NB4 (cell line): Measurements from ENCODE around the gene AP5B1.

Experiments
- DNase-seq: peaks from one replicate; pipeline ENCODE4 v3.0.0; 2010; ENCODE audit warnings: low read depth
- H3K4me3 ChIP-seq: one replicate; pipeline ENCODE4 v1.5.1; 2011; ENCODE audit warnings: mild to moderate bottlenecking, low read depth, low read length, moderate library complexity
- MYC ChIP-seq: IDR thresholded peaks from 2 replicates; pipeline ENCODE4 v1.6.1; 2011; ENCODE audit warnings: low read depth, low read length
- POLR2A ChIP-seq: IDR thresholded peaks from 2 replicates; pipeline ENCODE4 v1.6.1; 2011; ENCODE audit warnings: mild to moderate bottlenecking; ENCODE audit not compliant: insufficient read length; ENCODE audit errors: extremely low read depth
- TF ChIP-seq, protein P1 (sequence below): IDR thresholded peaks from one replicate; pipeline ENCODE4 v1.5.1; 2012; ENCODE audit warnings: low read depth, low read length
- TF ChIP-seq, protein P2 (sequence below): IDR thresholded peaks from 2 replicates; pipeline ENCODE4 v1.6.1; 2011; ENCODE audit warnings: low read depth, low read length

AP5B1 gene

DNA sequence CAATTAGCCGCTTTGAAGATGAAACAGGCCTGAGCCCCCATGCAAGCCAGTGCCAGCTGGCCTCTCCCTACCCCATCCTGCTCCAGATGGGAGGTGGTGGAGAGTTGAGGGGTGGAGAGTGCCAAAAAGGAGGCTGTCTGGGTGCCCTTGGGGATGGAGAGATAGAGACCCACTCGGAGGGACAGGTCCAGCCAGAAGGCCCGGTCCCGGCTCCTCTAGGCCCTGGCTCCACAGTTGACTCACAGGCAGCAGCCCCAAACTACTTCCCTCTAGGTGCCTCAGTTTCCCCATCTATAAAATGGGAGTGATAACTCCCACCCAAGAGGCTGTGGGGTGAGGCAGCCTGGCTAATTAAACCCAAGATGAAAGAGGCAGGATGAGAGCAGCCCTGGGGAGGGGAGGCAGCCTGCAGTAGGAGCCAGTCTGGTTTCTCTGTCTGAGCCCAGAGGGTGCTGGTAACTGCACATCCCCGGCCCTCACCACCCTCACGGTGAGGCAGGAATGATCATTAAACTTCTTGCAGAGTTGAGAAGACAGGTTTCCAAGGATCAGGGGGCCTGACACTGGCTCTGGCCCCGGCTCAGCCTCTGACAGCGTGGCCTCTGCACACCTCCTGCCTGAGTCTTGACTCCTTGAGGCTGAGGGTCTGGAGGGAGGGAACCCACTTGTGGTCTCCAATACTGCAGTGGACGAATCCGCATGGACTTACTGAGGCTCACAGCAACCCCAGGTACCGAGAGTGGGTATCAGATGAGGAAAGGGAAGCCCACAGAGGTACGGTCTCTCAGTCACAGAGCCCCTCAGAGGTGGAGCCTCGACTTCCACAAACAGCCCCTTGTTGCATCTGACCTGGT lies 1.4 kb upstream of the AP5B1 start:
- no peak overlapping the region for H3K4me3 ChIP-seq
- TF ChIP-seq POLR2A: no peak
- TF ChIP-seq, protein P1, sequence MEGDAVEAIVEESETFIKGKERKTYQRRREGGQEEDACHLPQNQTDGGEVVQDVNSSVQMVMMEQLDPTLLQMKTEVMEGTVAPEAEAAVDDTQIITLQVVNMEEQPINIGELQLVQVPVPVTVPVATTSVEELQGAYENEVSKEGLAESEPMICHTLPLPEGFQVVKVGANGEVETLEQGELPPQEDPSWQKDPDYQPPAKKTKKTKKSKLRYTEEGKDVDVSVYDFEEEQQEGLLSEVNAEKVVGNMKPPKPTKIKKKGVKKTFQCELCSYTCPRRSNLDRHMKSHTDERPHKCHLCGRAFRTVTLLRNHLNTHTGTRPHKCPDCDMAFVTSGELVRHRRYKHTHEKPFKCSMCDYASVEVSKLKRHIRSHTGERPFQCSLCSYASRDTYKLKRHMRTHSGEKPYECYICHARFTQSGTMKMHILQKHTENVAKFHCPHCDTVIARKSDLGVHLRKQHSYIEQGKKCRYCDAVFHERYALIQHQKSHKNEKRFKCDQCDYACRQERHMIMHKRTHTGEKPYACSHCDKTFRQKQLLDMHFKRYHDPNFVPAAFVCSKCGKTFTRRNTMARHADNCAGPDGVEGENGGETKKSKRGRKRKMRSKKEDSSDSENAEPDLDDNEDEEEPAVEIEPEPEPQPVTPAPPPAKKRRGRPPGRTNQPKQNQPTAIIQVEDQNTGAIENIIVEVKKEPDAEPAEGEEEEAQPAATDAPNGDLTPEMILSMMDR: no peak
- TF ChIP-seq, protein P2, sequence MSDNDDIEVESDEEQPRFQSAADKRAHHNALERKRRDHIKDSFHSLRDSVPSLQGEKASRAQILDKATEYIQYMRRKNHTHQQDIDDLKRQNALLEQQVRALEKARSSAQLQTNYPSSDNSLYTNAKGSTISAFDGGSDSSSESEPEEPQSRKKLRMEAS: no peak
- no peak for TF ChIP-seq MYC
- no peak for DNase-seq

DNA sequence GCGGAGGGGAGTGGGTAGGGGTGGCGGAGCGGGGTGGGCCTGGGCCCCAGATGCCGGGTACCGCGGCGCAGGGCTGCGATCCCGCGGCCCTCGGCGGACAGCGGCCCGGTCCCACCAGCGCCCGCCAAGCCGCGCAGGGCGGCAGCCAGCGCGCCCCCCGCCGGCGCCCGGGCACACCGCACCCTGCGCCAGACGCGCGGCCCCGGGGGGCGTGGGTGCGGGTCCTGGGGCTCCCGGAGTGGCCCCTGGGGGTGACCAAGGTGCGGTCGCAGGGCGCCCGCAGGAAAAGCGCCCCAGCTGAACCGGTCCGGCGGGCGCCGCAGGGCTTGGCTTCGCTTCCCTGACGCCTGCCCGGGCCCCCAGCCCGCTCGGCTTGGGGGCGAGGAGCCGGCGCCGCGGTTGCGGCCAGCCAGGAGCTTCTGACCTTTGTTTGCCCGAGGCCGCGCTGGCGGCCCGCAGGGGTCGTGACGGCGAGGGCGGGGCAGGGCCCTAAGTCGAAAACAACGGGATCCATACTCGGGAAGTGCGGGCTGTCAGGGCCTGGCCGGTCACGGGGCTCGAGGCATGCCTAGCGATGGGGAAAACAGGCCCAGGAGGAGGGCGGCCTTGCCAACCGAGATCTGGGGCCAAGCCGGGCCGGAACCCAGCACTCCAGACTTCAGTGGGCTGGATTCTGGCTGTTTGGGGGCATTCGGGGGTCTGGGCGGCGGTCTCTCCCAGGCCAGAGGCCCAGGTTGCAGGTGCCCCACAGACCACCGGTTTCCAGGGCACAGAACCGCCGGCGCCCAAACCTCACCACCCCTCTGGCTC lies 581 bp upstream of the AP5B1 start:
- TF ChIP-seq, protein P1: peak; percentile 7
- TF ChIP-seq, protein P2: no peak
- DNase-seq: no peak
- H3K4me3 ChIP-seq: no peak overlapping the region

DNA sequence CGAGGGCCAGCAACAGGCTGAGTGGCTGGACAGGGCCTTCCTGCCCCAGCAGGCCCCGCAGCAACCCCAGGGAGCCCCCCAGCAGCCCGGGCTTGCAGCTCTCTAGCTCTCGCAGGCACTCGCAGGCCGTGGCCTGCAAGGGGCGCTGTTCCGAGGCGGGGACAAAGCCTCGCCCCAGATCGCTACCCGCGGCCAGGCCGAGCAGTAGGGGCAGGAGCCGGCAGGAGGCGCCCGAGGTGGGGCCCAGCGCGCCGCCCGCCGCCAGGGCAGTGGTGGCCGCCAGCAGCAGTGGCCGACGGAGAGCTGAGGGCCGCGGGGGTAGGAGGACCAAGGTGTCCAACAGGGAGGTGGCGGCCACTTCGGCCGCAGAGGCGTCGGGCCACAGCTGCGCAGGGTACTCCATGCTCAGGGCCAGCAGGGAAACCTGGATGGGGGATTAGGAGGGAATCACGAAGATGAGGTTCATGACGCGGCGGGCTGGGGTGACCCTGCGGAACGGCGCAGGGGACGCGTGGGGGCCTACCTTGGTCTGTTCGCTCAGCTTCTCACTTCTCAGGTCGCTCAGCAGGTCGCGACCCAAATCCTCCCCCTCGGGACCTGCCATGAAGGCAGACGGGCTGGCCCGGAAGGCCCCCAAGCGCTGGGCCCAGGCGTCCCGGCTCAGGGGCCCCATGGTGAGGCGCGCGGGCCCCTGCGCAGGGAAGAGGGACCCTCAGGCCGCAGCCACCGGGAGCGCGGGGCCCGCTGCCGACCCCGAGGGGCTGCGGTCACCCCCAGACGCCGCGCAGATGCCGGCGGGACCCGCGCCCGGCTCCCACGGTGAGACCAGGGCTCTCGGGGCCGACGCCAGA lies 632 bp downstream of the AP5B1 start:
- peak overlapping the region; percentile 82 for H3K4me3 ChIP-seq
- peak; percentile 90 for DNase-seq
- TF ChIP-seq, protein P1: peak; percentile 88
- TF ChIP-seq POLR2A (no peak), MYC (peak; percentile 75)
- TF ChIP-seq, protein P2: peak; percentile 73

DNA sequence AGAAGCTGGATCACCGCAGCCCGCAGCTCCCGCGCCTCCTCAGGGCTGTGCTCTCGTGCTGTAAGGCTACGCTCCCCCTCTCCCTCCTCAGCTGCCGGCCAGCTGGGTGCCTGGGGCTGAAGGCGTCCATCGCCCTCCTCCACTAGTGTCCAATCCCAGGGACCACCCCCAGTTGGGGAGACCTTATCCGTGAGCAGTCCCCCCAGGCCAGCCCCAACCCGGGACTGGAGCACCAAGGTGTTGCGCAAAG lies 1.2 kb downstream of the AP5B1 start:
- DNase-seq: no peak
- TF ChIP-seq, protein P2: no peak
- TF ChIP-seq POLR2A: no peak
- TF ChIP-seq, protein P1: no peak
- TF ChIP-seq MYC: no peak
- H3K4me3 ChIP-seq: peak overlapping the region; percentile 52

DNA sequence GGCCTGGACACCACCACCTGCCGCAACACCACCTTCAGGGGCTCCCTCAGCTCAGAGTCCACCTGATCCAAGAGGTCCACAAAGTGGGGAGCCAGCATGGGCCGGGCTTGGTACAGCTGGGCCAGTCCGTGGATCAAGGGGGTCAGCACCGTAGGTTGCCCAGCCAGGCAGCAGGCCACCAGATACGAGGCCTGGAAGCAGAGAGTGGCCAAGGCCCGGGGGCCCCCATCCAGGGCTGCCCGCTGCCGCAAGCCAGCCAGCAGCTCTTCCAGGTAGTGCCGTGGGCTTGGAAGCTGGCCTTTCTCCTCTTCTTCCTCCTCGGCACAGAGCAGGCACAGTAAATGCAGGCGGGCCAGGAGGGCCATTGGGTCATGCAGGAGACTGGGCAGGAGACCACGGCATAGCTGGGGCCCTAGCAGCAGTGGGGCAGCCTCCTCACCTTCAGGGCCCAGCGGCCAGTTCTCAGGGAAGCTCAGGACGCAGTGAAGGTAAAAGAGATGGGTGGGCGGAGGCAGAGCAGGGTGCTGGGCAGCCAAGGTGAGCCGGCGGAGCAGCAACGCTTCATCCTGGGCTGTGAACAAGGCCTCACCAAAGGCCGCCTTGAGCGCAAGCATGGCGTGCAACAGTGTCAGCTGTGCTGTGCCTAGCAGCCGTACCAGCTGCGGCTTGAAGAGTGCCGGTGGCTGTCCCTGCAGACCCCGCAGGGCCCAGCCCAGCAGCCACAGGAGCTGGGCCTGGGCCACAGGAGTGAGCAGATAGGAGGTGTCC lies 1.7 kb downstream of the AP5B1 start:
- TF ChIP-seq, protein P2: no peak
- TF ChIP-seq POLR2A (no peak), MYC (no peak)
- TF ChIP-seq, protein P1: no peak
- peak overlapping the region; percentile 52 for H3K4me3 ChIP-seq
- no peak for DNase-seq
